Esophagus squamous epithelium (tissue), 4 donors: ENCODE data around the gene C22orf23.

Experiments
- CTCF ChIP-seq, 6 experiments: fragments of 450-650 bp in 4 of 6; fragments of 200-600 bp in 2 of 6; sonication (generic) in 2 of 6; IDR thresholded peaks; one replicate each; pipeline ENCODE4 v1.5.1; 2016 to 2019; ENCODE audit warnings: antibody characterized with exemption in 6 of 6, mild to moderate bottlenecking in 4 of 6, moderate library complexity in 4 of 6
- POLR2A ChIP-seq, 4 donors: fragments of 450-650 bp; IDR thresholded peaks; one replicate each; pipeline ENCODE4 v1.6.1; 2017; ENCODE audit warnings: antibody characterized with exemption in 4 of 4, mild to moderate bottlenecking in 4 of 4, moderate library complexity in 3 of 4

- TF ChIP-seq CTCF (IDR thresholded peaks at IDR 0.05) (no peak), POLR2A (IDR thresholded peaks at IDR 0.05) (no peak)
Observed at GRCh38 chr22:37918580-37919270, 34.7 kb downstream of the C22orf23 start.
